Activated B cell treated with CpG ODN at 0.5 μM for 24 hours (primary cell): ENCODE measurements around the gene SMIM35. TPM values are rescaled to one million over a fixed set of nuclear protein-coding genes. Genes with fewer than 3 reads are reported as not detected.
A peak's percentile ranks its signal among the peaks of the same experiment; 100 is the strongest.

ENCODE experiments used
- ATAC-seq: fragments of 200-7000 bp; cut with Tn5 transposase; one replicate; pipeline ENCODE4 v1.10.0; 2021; ENCODE audit warnings: low read depth, mild to moderate bottlenecking, moderate library complexity
- CTCF ChIA-PET: fragments of 350-600 bp; sonication (Branson Sonifier 250); formaldehyde crosslinking; loops from one replicate; lab custom pipeline; 2021; ENCODE audit warnings: antibody characterized with exemption; lab: Charles Lee
- POLR2A ChIA-PET: fragments of 350-600 bp; sonication (Branson Sonifier 250); formaldehyde crosslinking; loops from one replicate; lab custom pipeline; 2021; ENCODE audit warnings: antibody characterized with exemption; lab: Charles Lee
- DNase-seq: peaks from one replicate; pipeline ENCODE4 v3.0.0; 2022
- H3K27ac Mint-ChIP-seq: one replicate; pipeline ENCODE4 v1.8.0; 2020; ENCODE audit warnings: mixed read lengths
- H3K27me3 Mint-ChIP-seq: one replicate; pipeline ENCODE4 v1.8.0; 2021; ENCODE audit warnings: mixed read lengths
- H3K36me3 Mint-ChIP-seq: one replicate; pipeline ENCODE4 v1.8.0; 2021; ENCODE audit warnings: low read depth, mixed read lengths
- H3K4me1 Mint-ChIP-seq: one replicate; pipeline ENCODE4 v1.8.0; 2021; ENCODE audit warnings: mixed read lengths
- H3K4me3 Mint-ChIP-seq: one replicate; pipeline ENCODE4 v1.8.0; 2020; ENCODE audit warnings: mild to moderate bottlenecking, mixed read lengths
- H3K9me3 Mint-ChIP-seq: one replicate; pipeline ENCODE4 v1.8.0; 2020; ENCODE audit warnings: mixed read lengths
- CTCF ChIP-seq: fragments of 200-600 bp; IDR thresholded peaks from one replicate; pipeline ENCODE4 v1.8.0; 2022; ENCODE audit warnings: antibody characterized with exemption, mild to moderate bottlenecking
- intact Hi-C: fragments of 100-400 bp; cut with micrococcal nuclease; formaldehyde crosslinking; loops from one replicate; pipeline ENCODE4 v1.15.1; 2024
- total RNA-seq: library from RNA; stranded (reverse); gene quantifications from 2 replicates; pipeline ENCODE4 v1.2.3, GENCODE V29; 2022

The SMIM35 gene
- total RNA-seq, 1 donor from 2014 or later, result 1.8 TPM

DNA sequence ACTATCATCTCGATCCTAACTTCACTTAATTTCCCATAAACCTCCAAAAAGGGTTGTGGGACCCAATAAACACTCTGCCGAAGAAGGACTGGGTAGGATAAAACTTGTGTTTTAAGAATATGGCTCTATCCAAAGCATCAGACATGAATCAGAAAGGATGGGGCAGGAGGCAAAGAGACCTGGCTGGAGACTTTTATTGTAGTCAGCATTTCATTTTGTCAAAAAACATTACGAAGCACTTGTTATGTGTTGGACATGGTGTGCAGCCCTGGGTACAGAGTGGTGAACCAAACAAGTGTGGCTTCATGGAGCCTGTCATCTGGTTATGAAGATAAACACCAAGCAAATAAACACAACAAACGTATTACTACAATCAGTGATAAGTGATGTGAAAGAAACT, 83.3 kb downstream of the SMIM35 start:
- intact Hi-C loops, result loop anchor here (1.0 to 5.0 kb wide), 2 partner anchors 8 to 771 kb away; partner anchors contain the start of genes PCSK7 and RNF214
- ChIA-PET POLR2A (interaction anchor here (1.7 to 41.6 kb wide), 7 partner anchors 1 to 196 kb away, joined by 5 to 1422 read pairs (median 136); partner anchors contain the start of gene IL10RA), CTCF (interaction anchor here (0.9 to 3.0 kb wide), 6 partner anchors 17 to 57 kb away, joined by 3 to 10 read pairs (median 6); partner anchors contain the start of gene IL10RA)
- H3K4me3 Mint-ChIP-seq, result peak overlapping the region; percentile 52
- ATAC-seq (no peak), DNase-seq (no peak)
- H3K36me3 Mint-ChIP-seq, result peaks cover 41% of the 10 kb centered on the region
- peaks cover 93% of the 10 kb centered on the region for H3K4me1 Mint-ChIP-seq
- no peak for TF ChIP-seq CTCF
- H3K27ac Mint-ChIP-seq, result peak overlapping the region; percentile 98
- peaks cover 4% of the 10 kb centered on the region for H3K9me3 Mint-ChIP-seq
- H3K27me3 Mint-ChIP-seq, result no peaks in the 10 kb centered on the region

GRCh38 chr11:118002541-118003423, 84.0 kb downstream of the SMIM35 start:
- H3K4me3 Mint-ChIP-seq, result peak overlapping the region; percentile 52
- peaks cover 93% of the 10 kb centered on the region for H3K4me1 Mint-ChIP-seq
- peaks cover 48% of the 10 kb centered on the region for H3K36me3 Mint-ChIP-seq
- peak overlapping the region; percentile 98 for H3K27ac Mint-ChIP-seq
- CTCF ChIA-PET, result interaction anchor here (0.7 to 3.0 kb wide), 6 partner anchors 16 to 56 kb away, joined by 3 to 10 read pairs (median 4); partner anchors contain the start of gene IL10RA
- peak; percentile 21 for ATAC-seq
- TF ChIP-seq CTCF, result no peak
- peaks cover 4% of the 10 kb centered on the region for H3K9me3 Mint-ChIP-seq
- no peak for DNase-seq
- no peaks in the 10 kb centered on the region for H3K27me3 Mint-ChIP-seq
- POLR2A ChIA-PET, result interaction anchor here (1.2 to 41.6 kb wide), 8 partner anchors 2 to 195 kb away, joined by 5 to 1422 read pairs (median 118); partner anchors contain the start of gene IL10RA
- intact Hi-C loops, result loop anchor here (1.0 to 5.0 kb wide), 2 partner anchors 9 to 770 kb away; partner anchors contain the start of genes PCSK7 and RNF214

- POLR2A ChIA-PET, result interaction anchor here (0.6 to 41.6 kb wide), 10 partner anchors 3 to 195 kb away, joined by 4 to 1422 read pairs (median 84); partner anchors contain the start of gene IL10RA
- peak overlapping the region; percentile 98 for H3K27ac Mint-ChIP-seq
- intact Hi-C loops, result loop anchor here (5.0 kb wide), 1 partner anchor 770 kb away; the partner anchor contains the start of genes PCSK7 and RNF214
- DNase-seq (no peak), ATAC-seq (no peak)
- H3K9me3 Mint-ChIP-seq, result peaks cover 4% of the 10 kb centered on the region
- CTCF ChIA-PET, result interaction anchor here (0.7 to 6.2 kb wide), 3 partner anchors 9 to 50 kb away, joined by 3 to 40 read pairs (median 7); no protein-coding TSS in a partner anchor
- H3K4me3 Mint-ChIP-seq, result peak overlapping the region; percentile 1
- peaks cover 93% of the 10 kb centered on the region for H3K4me1 Mint-ChIP-seq
- peaks cover 55% of the 10 kb centered on the region for H3K36me3 Mint-ChIP-seq
- no peak for TF ChIP-seq CTCF
- H3K27me3 Mint-ChIP-seq, result no peaks in the 10 kb centered on the region
Measured at GRCh38 chr11:118002010-118002540, 84.7 kb downstream of the SMIM35 start.

DNA sequence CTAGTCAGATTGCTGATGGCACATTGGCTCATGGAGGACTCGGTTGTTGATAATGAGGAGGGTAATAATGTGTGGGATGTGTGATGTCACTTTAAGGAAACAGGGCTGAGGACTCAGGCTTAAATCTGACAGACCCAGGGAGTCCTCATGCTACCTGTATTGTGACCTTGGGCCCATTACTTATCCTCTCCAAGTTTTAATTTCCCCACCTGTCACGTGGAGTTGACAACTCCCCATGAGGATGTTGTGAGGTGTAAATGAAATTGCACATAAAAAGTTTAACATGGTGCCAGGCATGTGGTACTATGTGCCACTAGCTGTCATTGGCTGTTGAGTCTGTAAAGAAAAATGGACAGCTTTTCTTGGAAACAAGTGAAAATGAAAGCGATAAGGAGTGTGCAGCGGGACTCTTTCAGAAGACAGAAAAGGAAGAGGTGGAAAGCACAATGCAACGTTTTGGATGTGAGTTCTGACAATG, 85.2 kb downstream of the SMIM35 start:
- ATAC-seq (no peak), DNase-seq (no peak)

More for the DNA sequence above, 85.2 kb downstream of the SMIM35 start:
- peaks cover 92% of the 10 kb centered on the region for H3K4me1 Mint-ChIP-seq
- ChIA-PET CTCF (interaction anchor here (0.8 to 6.2 kb wide), 5 partner anchors 9 to 194 kb away, joined by 3 to 40 read pairs (median 7); no protein-coding TSS in a partner anchor), POLR2A (interaction anchor here (0.6 to 41.6 kb wide), 8 partner anchors 3 to 185 kb away, joined by 4 to 1422 read pairs (median 118); partner anchors contain the start of gene IL10RA)
- peaks cover 4% of the 10 kb centered on the region for H3K9me3 Mint-ChIP-seq
- H3K4me3 Mint-ChIP-seq, result peak overlapping the region; percentile 6
- TF ChIP-seq CTCF, result no peak
- H3K27me3 Mint-ChIP-seq, result no peaks in the 10 kb centered on the region
- intact Hi-C loops, result loop anchor here (5.0 kb wide), 1 partner anchor 769 kb away; the partner anchor contains the start of genes PCSK7 and RNF214
- H3K36me3 Mint-ChIP-seq, result peaks cover 61% of the 10 kb centered on the region
- H3K27ac Mint-ChIP-seq, result peak overlapping the region; percentile 98
